Fibroblast of skin of scalp (primary cell): Measurements from ENCODE around the gene FAM53A.
"Not testable (repeated sequence)": the region's sequence is repeated elsewhere in the genome, so short reads cannot be mapped to it uniquely, and the experiment has no call there.

ENCODE experiments used
- DNase-seq: peaks from one replicate; pipeline ENCODE4 v3.0.0-alpha.2; 2013

FAM53A gene

DNA sequence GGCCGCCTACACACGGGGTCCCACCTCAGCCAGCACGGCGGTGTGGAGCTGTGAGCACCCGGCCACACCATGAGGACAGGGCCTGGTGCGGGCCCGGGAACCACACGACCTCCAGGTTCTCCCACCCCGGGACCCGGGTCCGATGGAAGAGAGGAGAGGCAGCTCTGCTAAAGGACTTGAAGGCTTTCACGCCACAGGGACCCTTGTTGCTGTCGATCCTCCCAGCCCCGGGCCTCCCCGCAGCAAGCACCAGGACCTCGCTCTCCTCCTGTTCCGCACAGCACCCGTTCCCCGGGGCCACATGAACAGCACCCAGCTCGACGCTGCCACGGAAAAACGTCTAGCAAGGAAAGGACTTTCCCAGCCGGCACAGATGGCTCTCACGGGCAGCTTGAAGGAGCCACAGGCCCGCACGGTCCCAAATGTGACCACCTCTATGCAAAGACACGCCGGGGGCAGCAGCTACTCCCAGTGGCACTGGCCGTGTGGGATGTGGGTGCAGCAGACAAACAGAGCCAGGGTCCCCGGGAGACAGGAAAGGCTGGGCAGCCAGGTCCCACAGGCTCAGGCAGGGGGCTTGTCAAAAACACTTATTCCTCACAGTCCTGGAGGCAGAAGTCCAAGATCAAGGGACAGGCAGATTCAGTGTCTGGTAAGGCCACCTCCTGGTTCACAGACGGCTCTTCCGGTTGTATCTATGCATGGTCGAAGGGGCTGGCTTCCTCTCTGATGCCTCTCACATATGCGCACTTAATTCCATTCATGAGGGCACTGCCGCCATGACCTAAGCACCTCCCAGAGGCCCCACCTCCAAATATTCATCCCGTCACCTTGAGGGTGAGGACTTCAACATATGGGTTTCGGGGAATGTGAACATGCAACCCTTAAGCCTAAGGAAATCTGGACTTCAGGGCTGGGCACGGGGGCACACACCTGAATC is 24.7 kb downstream of the FAM53A start:
- DNase-seq: no peak

DNA sequence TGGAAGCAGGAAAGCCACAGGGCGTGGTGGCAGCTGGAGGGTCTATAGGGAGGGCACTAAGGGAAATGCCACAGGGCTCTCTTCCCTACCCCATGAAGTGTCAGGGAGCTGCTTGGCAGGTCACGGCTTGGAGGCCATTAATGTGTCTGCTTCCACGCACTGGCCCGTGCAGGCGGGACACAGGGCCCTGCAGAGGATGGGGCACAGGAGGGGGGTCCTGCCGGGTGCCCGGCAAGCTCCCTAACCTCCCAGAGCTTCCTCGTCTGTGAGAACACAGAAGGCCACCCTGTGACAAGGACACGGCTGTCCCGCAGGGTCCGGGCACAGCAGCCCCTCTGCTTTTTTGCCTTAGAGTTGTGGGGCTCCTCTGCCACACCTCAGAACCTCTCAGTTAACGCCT is 25.5 kb downstream of the FAM53A start:
- no peak for DNase-seq

DNA sequence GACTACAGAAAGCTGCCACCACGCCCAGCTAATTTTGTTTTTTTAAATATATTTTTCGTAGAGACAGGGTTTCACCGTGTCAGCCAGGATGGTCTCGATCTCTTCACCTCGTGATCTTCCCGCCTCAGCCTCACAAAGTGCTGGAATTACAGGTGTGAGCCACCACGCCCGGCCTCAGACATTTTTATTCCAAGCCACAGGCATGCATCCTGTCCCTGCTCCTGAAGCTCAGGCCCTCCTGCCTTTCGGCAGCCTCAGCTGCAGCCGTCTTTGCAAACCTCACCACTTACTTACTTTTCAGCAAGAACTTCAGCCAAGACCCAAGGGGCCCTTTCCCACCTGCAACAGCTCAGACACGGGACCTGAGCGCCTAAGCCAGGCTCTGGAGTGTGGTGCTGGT is 26.0 kb downstream of the FAM53A start:
- peak; percentile 8 for DNase-seq

DNA sequence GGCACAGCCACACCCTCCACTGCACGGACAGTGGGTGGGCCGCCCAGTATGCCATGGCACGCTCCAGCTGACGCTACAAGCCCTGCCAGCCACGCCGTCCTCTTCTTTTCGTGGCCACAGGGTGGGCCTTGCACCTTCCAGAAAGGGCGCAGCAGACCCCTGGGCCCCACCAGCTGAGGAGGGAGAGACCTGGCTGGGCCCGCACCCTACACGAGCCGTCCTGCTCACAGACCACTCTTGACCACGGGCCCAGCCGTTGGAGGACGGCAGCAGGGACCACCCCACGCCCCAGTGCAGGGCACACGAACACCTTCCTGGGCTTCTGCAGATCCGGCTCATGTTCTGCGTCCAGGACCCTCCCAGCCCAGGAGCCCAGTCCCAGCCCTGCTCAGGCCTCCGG is 27.1 kb downstream of the FAM53A start:
- DNase-seq: no peak

DNA sequence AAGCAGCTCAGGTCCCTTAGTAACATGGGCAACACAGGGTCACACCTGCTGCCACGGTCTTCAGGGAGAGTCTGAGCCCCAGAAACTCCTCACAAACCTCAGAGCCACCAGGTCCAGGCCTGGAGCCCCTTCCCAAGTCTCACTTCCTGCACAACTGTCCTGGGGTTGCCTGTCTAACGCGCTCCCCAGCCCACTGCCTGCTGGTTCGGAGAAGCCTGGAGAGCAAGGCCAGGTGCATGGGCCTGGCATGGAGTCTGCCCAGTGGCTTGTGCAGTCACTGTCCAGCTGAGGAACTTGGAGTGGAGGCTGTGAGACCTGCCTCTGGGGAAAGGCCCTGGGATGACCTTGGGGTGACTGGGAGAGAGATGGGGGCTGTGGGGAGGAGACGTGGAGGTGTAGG is 28.0 kb downstream of the FAM53A start:
- no peak for DNase-seq

DNA sequence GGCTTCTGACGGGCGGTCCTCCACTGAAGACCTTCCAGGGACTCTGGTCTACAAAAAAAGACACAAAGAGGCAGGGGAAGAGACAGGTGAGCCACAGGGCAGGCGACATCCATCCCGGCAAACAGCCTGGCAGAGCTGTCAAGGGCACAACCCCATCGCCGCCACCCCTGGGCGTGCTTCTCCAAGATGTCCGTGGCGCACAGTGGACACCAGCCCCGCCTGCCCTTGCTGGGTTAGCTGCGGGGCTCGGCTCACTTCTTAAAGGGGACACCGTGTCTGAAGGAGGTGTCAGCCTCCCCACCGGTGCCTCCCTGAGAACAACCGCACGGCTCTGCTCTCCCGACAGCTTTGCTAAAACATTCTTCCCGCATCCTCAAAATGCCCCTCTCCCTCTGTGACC is 28.4 kb downstream of the FAM53A start:
- no peak for DNase-seq

DNA sequence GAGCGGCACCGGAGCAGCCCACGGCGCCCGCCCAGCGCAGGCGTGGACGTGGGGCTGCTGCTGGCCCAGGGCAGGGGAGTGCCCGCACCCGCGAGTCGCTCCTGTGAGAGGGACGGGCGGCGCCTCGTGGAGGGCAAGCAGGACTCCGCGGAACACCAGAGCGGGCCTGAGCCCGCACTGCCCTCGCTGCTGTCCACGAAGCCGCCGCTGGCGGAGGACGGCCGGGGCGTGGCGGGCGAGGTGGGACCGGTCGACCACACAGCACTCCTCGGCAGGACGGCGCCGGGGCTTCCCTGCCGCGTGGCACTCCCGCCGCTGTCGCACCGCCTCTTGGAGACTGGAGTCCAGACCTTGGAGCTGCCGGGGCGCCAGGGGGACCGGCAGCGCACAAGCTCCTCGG is 29.0 kb downstream of the FAM53A start:
- DNase-seq: no peak

DNA sequence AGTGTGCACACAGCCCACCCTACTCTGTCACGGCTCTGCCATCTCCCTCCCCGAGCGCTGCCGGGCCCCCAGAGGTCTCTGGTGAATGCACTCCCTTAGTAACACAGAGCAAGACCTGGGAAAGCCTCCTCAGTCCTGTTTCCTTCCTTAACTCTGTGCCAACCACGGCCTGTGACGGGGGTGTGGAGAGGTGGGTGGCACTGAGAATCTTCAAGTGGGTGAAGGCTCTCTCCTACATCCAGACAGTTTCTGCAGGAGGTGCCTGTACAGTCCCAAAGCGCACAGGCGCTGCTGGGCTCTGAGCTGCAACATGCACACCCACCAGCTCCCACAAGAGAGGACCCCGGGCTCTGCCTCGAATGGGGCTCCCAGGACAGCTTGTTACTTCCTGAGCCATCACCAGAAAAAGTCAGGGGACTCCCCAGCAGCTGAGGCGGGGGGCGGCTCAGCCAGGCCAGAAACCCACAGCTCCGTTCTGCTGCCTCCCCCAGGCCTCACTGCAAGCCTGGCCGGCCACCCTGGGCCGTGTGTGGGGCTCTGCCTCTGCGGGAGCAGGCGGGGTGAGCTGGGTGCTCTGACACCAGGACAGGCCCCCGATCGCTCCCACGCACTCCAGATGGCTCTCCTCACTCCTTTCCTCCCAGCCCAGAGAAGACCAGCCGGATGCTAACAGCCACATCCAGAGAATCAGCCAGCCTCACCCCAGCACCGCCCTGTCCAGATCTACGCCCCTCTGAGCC is 29.7 kb downstream of the FAM53A start:
- DNase-seq: no peak

DNA sequence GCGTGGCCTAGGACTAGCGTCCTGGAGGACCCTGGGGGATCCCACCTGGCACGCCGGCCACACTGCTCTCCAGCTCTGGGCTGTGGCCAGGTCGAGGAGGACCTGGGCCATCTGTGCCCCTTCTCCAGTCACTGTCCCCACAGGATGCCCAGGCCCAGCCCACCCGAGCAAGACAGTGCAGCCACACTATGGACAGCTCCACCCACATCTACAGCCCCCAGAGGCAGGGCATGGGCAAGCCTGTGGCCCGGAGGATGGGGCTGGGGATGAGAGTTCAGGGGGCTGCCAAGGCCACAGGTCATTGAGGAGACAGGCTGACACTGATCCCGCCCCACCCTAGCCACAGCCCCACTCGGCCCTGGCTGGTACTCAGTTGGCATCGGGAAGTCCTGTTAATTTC is 30.3 kb downstream of the FAM53A start:
- DNase-seq: no peak

DNA sequence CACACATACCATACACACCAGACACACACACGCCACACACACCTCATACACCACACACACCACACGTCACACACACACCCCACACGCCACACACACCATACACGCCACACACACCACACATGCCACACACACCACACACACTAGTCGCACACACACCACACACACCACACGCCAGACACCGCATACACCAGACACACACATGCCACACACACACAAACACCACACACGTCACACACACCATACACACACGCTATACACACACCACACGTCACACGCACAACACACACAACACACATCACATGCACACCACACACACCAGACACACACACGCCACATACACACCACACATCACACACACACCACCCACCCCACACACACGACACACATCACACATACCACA is 32.0 kb downstream of the FAM53A start:
- DNase-seq: no peak

DNA sequence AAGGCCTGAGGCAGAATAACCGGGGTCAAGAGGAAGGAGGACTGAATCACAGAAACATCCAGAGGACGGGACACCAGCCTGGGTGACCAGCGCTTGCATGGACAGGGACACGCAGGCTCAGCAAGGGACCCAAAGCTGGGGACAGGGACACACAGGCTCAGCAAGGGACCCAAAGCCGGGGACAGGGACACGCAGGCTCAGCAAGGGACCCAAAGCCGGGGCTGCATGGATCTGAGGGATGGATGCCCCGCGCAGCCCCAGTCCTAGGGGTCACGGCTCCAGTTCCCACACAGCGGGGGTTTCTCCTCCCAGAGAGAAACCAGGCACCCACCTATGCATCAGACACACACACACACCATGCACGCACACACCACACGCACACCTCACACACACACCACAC is 32.5 kb downstream of the FAM53A start:
- no peak for DNase-seq

DNA sequence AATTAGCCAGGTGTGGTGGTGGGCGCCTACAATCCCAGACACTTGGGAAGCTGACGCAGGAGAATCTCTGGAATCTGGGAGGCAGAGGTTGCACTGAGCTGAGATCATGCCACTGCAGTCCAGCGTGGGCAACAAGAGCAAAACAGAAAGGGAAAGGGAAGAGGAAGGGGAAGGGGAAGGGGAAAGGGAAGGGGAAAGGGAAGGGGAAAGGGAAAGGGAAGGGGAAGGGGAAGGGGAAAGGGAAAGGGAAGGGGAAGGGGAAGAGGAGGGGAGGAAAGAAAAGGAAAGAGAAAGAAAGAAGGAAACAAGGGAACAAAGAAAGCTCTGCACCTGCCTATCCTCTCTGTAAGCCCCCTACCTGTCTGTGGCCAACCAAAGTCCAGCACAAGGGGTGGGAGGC is 35.2 kb downstream of the FAM53A start:
- DNase-seq: no peak

DNA sequence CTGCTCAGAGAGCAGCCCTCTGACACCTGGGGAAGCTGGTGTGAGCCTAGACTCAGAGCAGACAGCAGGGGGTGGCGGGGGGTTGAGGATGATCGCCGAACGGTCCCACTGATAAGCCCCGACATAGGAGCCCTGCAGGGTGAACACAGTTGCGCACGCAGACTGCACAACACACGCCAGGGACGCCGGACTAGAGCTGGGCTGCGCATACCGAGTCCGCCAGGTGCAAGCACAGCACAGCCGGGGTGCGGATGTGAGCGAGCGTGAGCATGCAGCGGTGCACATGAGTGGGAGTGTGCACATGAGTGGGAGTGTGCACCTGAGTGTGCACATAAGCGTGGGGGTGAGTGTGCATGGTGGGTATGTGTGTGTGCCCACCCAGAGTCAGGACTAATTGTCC is 36.7 kb downstream of the FAM53A start:
- no peak for DNase-seq

DNA sequence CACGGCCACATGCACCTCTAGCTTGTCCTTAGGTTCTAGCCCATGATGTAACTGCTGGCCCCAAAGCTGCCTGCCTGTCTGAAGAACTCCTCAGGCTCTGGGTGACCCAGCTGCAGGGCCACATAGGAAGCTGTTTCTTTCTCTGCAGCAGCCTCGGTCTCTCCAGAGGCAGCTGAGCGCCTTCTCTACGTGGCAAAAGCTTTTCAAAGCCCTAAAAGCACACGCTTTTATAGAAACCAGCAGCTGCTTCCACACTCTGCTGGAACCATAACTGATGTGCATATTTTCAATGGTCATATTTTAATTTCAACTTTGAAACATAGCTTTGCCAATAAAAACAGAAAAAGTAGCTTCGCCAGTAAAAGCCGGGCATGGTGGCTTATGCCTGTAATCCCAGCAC is 37.4 kb downstream of the FAM53A start:
- DNase-seq: no peak

DNA sequence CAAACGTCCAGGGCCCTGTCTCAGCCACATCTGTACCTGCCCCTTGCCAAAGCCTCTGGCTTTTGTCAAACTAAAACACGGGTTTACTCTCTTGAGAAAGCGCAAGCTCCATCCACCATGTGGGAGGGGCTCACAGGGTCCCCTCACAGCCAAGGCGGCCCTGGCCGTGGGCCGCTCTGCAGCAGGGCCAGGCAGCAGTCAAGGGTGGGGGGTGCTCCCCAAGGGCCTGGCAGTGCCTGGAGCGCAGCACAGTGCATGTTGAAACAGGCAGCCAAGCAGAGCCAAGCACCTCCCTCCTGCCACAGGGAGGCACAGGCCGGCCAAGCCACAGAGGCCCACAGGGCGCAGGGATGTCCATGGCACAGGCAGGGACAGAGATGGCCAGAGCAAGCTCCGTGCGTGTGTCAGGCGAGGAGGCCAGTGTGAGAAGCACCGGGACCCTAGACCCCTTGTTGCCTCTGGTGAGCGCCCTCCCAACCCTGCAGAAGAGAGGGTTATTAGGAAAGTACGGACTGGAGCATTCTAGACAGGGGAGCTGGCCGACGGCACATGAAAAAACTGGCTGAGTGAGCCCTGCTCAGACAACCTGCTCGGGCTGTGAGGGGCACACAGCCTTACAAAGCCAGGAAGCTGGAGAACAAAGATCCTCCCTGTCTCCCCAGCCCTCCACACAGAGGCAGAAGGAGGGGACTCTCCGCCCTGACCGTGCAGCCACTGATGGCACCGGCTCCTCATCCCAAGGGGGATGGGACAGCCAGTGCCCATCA is 39.0 kb downstream of the FAM53A start:
- DNase-seq: no peak

DNA sequence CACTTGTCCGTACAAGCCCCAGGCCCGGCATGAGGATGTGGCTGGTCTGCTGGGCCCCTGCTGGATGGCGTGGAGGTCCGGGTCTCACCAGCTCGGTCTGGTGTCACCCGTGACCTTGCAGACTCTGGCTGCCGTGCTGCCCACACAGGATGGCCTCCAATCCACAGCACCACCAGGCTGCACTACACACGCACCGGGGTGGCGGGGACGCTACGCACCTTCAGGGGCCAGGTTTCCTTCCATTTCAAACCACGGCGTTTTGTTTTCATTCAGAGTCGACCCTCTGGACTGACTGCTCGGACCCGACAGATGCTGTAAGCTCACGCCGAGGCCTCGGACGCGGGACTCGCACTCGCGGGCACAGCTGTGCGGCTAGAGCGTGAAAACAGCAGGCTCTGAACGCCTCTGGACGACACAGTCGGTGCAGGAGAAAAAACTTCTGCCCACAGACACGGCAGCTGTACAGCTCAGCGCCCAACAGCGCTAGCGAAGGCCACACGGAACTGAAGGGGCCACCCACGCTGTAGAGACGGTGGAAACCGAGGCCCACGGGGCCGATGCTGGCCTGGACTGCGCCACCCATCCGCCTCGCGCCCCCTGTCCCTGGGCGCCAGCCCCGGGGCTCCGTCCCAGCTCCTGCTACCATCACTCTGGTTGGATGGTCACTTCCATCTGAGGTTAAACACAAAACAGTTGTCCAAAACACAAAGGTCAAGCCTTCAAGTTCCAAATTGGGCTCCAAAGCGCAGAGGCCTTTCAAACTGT is 40.0 kb downstream of the FAM53A start:
- no peak for DNase-seq

DNA sequence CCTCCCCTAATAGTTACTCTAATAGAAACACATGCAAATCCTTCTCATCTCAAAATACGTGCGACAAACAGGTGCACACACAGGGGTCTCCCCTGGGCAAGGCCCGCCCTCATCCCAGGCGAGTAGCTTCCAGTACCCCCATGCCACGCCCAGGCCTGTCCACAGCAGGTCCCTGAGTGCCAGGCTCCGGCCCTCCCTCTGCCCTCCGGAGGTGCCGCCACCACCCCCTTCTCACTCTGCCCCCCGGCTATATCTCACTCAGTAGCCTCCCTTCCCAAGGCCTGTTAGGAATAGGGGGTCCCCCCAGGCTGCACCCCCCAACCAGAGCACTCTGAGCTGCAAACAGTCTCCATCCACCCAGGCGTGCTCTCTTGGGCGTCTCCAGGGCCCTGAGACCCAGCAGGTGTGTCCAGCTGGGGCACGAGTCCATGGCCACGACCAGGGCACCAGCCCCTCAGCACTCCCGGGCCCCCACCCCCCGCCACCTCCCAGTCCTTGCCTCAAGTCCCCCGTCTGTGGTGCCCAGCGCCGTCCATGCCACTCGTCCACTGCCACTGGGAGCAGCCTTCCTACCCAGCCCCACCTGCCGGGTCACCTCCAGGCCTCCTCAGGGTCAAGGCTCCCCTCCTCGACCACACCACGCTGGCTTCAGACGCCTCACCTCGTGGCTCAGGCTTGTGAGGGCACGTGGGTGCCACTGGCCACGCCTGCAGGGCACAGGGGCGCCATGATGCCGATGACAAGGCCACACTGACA is 41.7 kb downstream of the FAM53A start:
- no peak for DNase-seq

DNA sequence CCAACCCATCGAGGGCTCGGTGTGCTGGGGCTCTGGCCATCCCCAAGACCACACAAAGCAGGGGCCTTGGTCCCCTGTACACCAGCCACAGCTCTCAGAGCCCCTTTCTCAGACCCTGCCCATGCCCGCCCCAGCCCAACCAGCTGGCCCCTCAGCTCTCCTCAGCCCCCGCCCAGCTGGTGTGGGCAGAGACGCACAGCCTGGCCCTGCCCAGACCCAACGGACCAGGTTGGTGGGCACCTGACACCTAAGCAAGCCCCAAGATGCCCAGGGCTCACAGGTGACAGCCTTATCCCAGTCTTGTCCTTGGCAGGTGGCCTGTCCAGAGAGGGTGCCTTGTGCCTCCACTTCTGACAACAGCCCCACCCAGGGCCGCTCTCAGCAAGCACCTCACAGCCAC is 42.4 kb downstream of the FAM53A start:
- DNase-seq: no peak

DNA sequence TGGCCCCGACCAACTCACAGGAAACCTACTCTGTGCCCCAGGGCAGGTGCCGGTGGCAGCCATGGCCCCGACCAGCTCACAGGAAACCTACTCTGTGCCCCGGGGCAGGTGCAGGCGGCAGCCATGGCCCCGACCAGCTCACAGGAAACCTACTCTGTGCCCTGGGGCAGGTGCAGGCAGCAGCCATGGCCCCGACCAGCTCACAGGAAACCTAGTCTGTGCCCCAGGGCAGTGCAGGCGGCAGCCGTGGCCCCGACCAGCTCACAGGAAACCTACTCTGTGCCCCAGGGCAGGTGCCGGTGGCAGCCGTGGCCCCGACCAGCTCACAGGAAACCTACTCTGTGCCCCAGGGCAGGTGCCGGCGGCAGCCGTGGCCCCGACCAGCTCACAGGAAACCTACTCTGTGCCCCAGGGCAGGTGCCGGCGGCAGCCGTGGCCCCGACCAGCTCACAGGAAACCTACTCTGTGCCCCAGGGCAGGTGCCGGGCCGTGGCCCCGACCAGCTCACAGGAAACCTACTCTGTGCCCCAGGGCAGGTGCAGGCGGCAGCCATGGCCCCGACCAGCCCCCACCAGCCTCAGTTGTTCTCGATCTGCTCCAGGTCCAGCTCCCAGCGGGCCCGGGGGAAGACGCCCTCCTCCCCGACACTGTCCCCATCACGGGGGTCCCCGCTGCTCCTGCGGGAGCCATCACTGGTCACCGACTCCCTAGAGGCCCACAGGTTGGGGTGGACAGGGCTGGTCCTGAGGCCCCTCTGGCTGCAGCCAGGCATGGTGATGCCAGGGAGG is 43.2 kb downstream of the FAM53A start:
- DNase-seq: not testable (repeated sequence)

DNA sequence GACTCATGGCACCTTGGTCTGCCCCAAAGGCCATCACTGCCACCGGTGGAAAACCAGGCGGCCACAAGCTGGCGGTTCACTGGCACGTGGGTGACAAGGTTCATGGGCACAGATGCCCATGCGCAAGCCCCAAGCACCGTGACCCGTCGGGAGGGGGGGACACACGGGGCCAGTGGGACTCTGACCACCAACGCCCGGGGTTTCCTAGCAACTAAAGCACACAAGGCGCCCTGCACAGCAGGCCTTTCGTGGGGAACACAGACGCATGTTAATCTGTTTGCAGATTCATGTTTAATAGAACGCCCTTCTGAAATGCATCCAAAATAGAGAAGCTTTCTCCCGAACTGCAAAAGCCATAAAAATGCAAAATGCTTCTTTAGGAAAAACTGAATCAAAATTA is 43.9 kb downstream of the FAM53A start:
- no peak for DNase-seq
